ENCODE measurements around the gene HTR3B.
"Not testable (repeated sequence)": the region's sequence is repeated elsewhere in the genome, so short reads cannot be mapped to it uniquely, and the experiment has no call there.

The HTR3B gene

DNA sequence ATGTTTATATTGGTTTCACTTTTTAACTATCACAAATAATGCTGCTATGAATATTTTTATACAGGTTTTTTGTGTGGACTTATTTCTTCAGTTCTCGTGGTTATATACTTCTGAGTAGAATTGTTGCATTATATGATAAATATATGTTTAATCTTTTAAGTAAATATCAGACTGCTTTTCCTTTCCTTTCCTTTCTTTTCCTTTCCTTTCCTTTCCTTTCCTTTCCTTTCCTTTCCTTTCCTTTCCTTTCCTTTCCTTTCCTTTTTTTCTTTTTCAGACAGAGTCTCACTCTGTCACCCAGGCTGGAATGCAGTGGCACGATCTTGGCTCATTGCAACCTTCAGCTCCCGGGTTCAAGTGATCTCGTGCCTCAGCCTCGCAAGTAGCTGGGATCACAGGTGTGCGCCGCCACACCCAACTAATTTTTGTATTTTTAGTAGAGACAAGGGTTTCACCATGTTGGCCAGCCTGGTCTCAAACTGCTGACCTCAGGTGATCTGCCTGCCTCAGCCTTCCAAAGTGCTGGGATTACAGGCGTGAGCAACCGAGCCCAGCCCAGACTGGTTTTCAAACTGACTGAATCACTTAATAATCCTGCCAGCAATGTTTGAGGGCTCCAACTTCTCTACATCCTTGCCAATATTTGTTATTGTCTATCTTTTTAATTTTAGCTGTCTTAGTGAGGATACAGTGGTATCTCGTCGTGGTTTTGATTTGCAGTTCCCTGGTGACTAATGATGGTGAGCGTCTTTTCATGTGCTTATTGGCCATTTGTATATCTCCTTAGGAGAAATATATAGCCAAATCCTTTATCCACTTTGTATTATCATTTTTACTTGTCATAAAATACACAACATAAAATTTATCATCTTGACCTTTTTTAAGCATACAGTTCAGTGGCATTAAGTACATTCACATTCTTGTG is 21.9 kb downstream of the HTR3B start:
- Histone ChIP-seq H3K9me3 (ENCODE audit: control insufficient read depth, low read depth, low read length) (no peaks in the 10 kb centered on the region), H3K36me3 (ENCODE audit: control insufficient read depth, low read depth, low read length) (no peaks in the 10 kb centered on the region), H3K9ac (ENCODE audit: low read length) (no peak overlapping the region), H3K27ac (ENCODE audit: low read length) (no peak overlapping the region), H3K27me3 (ENCODE audit: control insufficient read depth, insufficient read depth, low read length) (no peaks in the 10 kb centered on the region), H3K4me3 (ENCODE audit: low read length) (no peak overlapping the region), H3K4me1 (ENCODE audit: control insufficient read depth, low read depth, low read length) (no peaks in the 10 kb centered on the region)

GRCh38 chr11:113928311-113928710 is 23.7 kb downstream of the HTR3B start:
- no peaks in the 10 kb centered on the region for H3K9me3 ChIP-seq (ENCODE audit: control insufficient read depth, low read depth, low read length)
- H3K4me1 ChIP-seq (ENCODE audit: control insufficient read depth, low read depth, low read length) = peaks cover 11% of the 10 kb centered on the region
- no peaks in the 10 kb centered on the region for H3K27me3 ChIP-seq (ENCODE audit: control insufficient read depth, insufficient read depth, low read length)
- no peak overlapping the region for H3K4me3 ChIP-seq (ENCODE audit: low read length)
- H3K9ac ChIP-seq (ENCODE audit: low read length) = no peak overlapping the region
- no peaks in the 10 kb centered on the region for H3K36me3 ChIP-seq (ENCODE audit: control insufficient read depth, low read depth, low read length)
- no peak overlapping the region for H3K27ac ChIP-seq (ENCODE audit: low read length)

GRCh38 chr11:113932788-113933187 is 28.2 kb downstream of the HTR3B start:
- Histone ChIP-seq H3K27me3 (ENCODE audit: control insufficient read depth, insufficient read depth, low read length) (no peaks in the 10 kb centered on the region), H3K9me3 (ENCODE audit: control insufficient read depth, low read depth, low read length) (no peaks in the 10 kb centered on the region), H3K4me3 (ENCODE audit: low read length) (no peak overlapping the region), H3K9ac (ENCODE audit: low read length) (no peak overlapping the region), H3K36me3 (ENCODE audit: control insufficient read depth, low read depth, low read length) (no peaks in the 10 kb centered on the region), H3K4me1 (ENCODE audit: control insufficient read depth, low read depth, low read length) (peaks cover 14% of the 10 kb centered on the region), H3K27ac (ENCODE audit: low read length) (no peak overlapping the region)

DNA sequence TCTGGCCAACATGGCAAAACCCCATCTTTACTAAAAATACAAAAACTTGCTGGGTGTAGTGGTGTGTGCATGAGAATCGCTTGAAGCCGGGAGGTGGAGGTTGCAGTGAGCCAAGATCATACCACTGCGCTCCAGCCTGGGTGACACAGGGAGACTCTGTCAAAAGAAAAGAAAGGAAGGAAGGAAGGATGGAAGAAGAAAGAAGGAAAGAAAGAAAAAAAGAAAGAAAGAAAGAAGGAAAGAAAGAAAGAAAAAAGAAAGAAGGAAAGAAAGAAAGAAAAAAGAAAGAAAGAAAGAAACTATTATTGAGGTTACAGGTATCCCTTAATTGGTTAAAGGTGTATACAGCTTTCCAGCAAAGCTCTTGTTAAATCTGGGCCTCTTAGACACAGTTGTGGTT is 29.6 kb downstream of the HTR3B start:
- H3K27ac ChIP-seq (ENCODE audit: low read length); H3K9ac ChIP-seq (ENCODE audit: low read length); H3K27me3 ChIP-seq (ENCODE audit: control insufficient read depth, insufficient read depth, low read length): not testable (repeated sequence)

GRCh38 chr11:113934761-113935160 is 30.2 kb downstream of the HTR3B start:
- Histone ChIP-seq H3K27ac (ENCODE audit: low read length) (no peak overlapping the region), H3K9me3 (ENCODE audit: control insufficient read depth, low read depth, low read length) (no peaks in the 10 kb centered on the region), H3K9ac (ENCODE audit: low read length) (no peak overlapping the region), H3K4me3 (ENCODE audit: low read length) (no peak overlapping the region), H3K36me3 (ENCODE audit: control insufficient read depth, low read depth, low read length) (no peaks in the 10 kb centered on the region), H3K27me3 (ENCODE audit: control insufficient read depth, insufficient read depth, low read length) (no peaks in the 10 kb centered on the region), H3K4me1 (ENCODE audit: control insufficient read depth, low read depth, low read length) (peaks cover 14% of the 10 kb centered on the region)

More for the DNA sequence above, 29.6 kb downstream of the HTR3B start:
- H3K9me3 ChIP-seq (ENCODE audit: control insufficient read depth, low read depth, low read length); H3K36me3 ChIP-seq (ENCODE audit: control insufficient read depth, low read depth, low read length); H3K4me3 ChIP-seq (ENCODE audit: low read length): not testable (repeated sequence)
- H3K4me1 ChIP-seq (ENCODE audit: control insufficient read depth, low read depth, low read length) = peaks cover 14% of the 10 kb centered on the region

GRCh38 chr11:113935858-113936257 is 31.3 kb downstream of the HTR3B start:
- Histone ChIP-seq H3K9ac (ENCODE audit: low read length) (no peak overlapping the region), H3K27me3 (ENCODE audit: control insufficient read depth, insufficient read depth, low read length) (no peaks in the 10 kb centered on the region)

GRCh38 chr11:113937918-113938317 is 33.3 kb downstream of the HTR3B start:
- Histone ChIP-seq H3K27ac (ENCODE audit: low read length) (no peak overlapping the region), H3K4me3 (ENCODE audit: low read length) (no peak overlapping the region), H3K27me3 (ENCODE audit: control insufficient read depth, insufficient read depth, low read length) (no peaks in the 10 kb centered on the region), H3K4me1 (ENCODE audit: control insufficient read depth, low read depth, low read length) (peaks cover 7% of the 10 kb centered on the region), H3K9me3 (ENCODE audit: control insufficient read depth, low read depth, low read length) (no peaks in the 10 kb centered on the region), H3K9ac (ENCODE audit: low read length) (no peak overlapping the region), H3K36me3 (ENCODE audit: control insufficient read depth, low read depth, low read length) (no peaks in the 10 kb centered on the region)

More at GRCh38 chr11:113935858-113936257, 31.3 kb downstream of the HTR3B start:
- peaks cover 14% of the 10 kb centered on the region for H3K4me1 ChIP-seq (ENCODE audit: control insufficient read depth, low read depth, low read length)
- no peaks in the 10 kb centered on the region for H3K9me3 ChIP-seq (ENCODE audit: control insufficient read depth, low read depth, low read length)
- H3K4me3 ChIP-seq (ENCODE audit: low read length) = no peak overlapping the region
- no peaks in the 10 kb centered on the region for H3K36me3 ChIP-seq (ENCODE audit: control insufficient read depth, low read depth, low read length)
- H3K27ac ChIP-seq (ENCODE audit: low read length) = no peak overlapping the region

DNA sequence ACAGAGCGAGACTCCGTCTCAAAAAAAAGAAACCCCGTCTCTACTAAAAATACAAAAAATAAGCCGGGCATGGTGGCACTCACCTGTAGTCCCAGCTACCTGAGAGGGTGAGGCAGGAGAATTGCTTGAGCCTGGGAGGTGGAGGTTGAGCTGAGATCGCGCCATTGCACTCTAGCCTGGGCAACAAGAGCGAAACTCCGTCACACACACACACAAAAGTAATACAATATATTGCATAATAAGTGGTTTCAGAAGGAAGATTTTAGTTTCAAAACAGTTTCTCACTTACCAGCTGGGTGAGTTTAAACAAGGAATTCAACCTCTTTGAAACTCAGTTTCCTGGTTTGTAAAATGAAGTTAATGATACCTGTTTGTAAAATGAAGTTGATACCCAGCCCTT is 37.7 kb downstream of the HTR3B start:
- Histone ChIP-seq H3K4me1 (ENCODE audit: control insufficient read depth, low read depth, low read length) (no peaks in the 10 kb centered on the region), H3K4me3 (ENCODE audit: low read length) (no peak overlapping the region), H3K27me3 (ENCODE audit: control insufficient read depth, insufficient read depth, low read length) (no peaks in the 10 kb centered on the region), H3K36me3 (ENCODE audit: control insufficient read depth, low read depth, low read length) (no peaks in the 10 kb centered on the region), H3K9me3 (ENCODE audit: control insufficient read depth, low read depth, low read length) (no peaks in the 10 kb centered on the region), H3K27ac (ENCODE audit: low read length) (no peak overlapping the region), H3K9ac (ENCODE audit: low read length) (no peak overlapping the region)

DNA sequence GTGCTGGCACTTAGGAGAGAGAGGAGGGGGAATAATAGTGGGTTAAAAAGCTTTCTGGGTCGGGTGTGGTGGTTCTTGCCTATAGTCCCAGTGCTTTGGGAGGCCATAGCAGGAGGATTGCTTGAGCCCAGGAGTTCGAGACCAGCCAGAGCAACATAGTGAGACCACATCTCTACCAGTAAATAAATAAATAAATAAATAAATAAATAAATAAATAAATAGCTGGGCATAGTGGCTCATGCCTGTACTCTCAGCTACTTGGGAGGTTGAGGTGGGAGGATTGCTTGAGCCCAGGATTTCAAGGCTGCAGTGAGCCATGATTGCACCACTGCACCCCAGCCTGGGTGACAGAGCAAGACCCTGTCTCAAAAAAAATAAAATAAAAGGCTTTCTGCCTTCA is 41.6 kb downstream of the HTR3B start:
- H3K9me3 ChIP-seq (ENCODE audit: control insufficient read depth, low read depth, low read length); H3K36me3 ChIP-seq (ENCODE audit: control insufficient read depth, low read depth, low read length); H3K4me3 ChIP-seq (ENCODE audit: low read length); H3K27me3 ChIP-seq (ENCODE audit: control insufficient read depth, insufficient read depth, low read length); H3K4me1 ChIP-seq (ENCODE audit: control insufficient read depth, low read depth, low read length); H3K27ac ChIP-seq (ENCODE audit: low read length); H3K9ac ChIP-seq (ENCODE audit: low read length): not testable (repeated sequence)

GRCh38 chr11:113947994-113948393 is 43.4 kb downstream of the HTR3B start:
- H3K36me3 ChIP-seq (ENCODE audit: control insufficient read depth, low read depth, low read length) = no peaks in the 10 kb centered on the region
- no peaks in the 10 kb centered on the region for H3K9me3 ChIP-seq (ENCODE audit: control insufficient read depth, low read depth, low read length)
- H3K27ac ChIP-seq (ENCODE audit: low read length) = no peak overlapping the region
- H3K4me3 ChIP-seq (ENCODE audit: low read length) = no peak overlapping the region
- H3K4me1 ChIP-seq (ENCODE audit: control insufficient read depth, low read depth, low read length) = peaks cover 7% of the 10 kb centered on the region
- H3K27me3 ChIP-seq (ENCODE audit: control insufficient read depth, insufficient read depth, low read length) = no peaks in the 10 kb centered on the region
- H3K9ac ChIP-seq (ENCODE audit: low read length) = no peak overlapping the region

DNA sequence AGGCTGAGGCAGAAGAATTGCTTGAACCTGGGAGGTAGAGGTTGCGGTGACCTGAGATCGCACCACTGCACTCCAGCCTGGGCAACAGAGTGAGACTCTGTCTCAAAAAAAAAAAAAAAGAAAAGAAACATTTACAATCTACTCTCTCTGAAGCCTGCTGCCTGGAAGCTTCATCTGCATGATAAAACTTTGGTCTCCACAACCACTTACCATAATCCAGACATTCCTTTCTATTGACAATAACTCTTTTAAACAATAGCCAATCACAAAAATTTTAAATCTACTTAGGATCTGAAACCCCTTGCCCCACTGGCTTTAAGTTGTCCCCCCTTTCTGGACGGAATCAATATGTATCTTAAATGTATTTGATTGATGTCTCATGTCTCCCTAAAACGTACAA is 45.3 kb downstream of the HTR3B start:
- H3K27ac ChIP-seq (ENCODE audit: low read length) = no peak overlapping the region
- H3K4me3 ChIP-seq (ENCODE audit: low read length) = no peak overlapping the region
- H3K4me1 ChIP-seq (ENCODE audit: control insufficient read depth, low read depth, low read length) = peaks cover 12% of the 10 kb centered on the region
- no peaks in the 10 kb centered on the region for H3K27me3 ChIP-seq (ENCODE audit: control insufficient read depth, insufficient read depth, low read length)
- no peaks in the 10 kb centered on the region for H3K36me3 ChIP-seq (ENCODE audit: control insufficient read depth, low read depth, low read length)
- no peak overlapping the region for H3K9ac ChIP-seq (ENCODE audit: low read length)
- H3K9me3 ChIP-seq (ENCODE audit: control insufficient read depth, low read depth, low read length) = no peaks in the 10 kb centered on the region

GRCh38 chr11:113951537-113951936 is 46.9 kb downstream of the HTR3B start:
- Histone ChIP-seq H3K4me1 (ENCODE audit: control insufficient read depth, low read depth, low read length) (peaks cover 12% of the 10 kb centered on the region), H3K27me3 (ENCODE audit: control insufficient read depth, insufficient read depth, low read length) (no peaks in the 10 kb centered on the region), H3K9ac (ENCODE audit: low read length) (no peak overlapping the region), H3K9me3 (ENCODE audit: control insufficient read depth, low read depth, low read length) (no peaks in the 10 kb centered on the region), H3K36me3 (ENCODE audit: control insufficient read depth, low read depth, low read length) (no peaks in the 10 kb centered on the region), H3K4me3 (ENCODE audit: low read length) (no peak overlapping the region), H3K27ac (ENCODE audit: low read length) (no peak overlapping the region)

Data from iPS-18a (cell line).